ENCODE results near the gene CUX1.

GRCh38 chr7:101956130-101956529 lies 138.7 kb downstream of the CUX1 start:
- no peak for TF ChIP-seq POLR2AphosphoS5 (IDR thresholded peaks at IDR 0.05; ENCODE audit: low read depth, low read length)
- TF ChIP-seq POLR2A (IDR thresholded peaks at IDR 0.05; ENCODE audit: low read depth, low read length), result no peak
- no peak for TF ChIP-seq TAF1 (IDR thresholded peaks at IDR 0.05; ENCODE audit: low read depth, low read length)
- no peak for TF ChIP-seq PAX5 (IDR thresholded peaks at IDR 0.05; ENCODE audit: insufficient read depth, low read length, severe bottlenecking)
- no peak for TF ChIP-seq SPI1 (IDR thresholded peaks at IDR 0.05; ENCODE audit: low read depth, low read length)

Measured in GM12891 (cell line).